GM21717 (cell line): ENCODE measurements around the gene KMT5B.

ENCODE experiments used
- ATAC-seq: cut with Tn5 transposase; IDR thresholded peaks from one replicate; pipeline ENCODE4 v1.9.1; 2021; ENCODE audit warnings: mild to moderate bottlenecking, moderate library complexity; ENCODE audit not compliant: unreplicated experiment

The KMT5B gene

DNA sequence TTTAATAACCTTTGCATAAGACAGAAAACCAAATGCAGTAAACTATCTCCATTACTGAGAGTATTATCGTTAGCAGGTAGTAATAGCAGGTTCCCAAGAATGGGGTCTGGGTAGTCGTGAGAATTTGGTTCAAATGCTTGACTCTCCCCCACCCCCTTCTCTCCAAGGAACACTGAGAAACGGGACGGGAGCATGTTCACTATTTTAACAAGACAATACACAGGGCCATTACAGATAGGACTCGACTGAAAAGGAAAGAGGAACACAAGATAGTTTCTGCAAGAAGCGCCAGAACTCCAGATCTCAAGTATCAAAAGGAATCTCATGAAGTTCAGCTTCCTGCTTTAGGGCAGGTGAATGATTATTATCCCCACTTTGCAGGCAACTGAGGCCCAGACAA, 27.0 kb downstream of the KMT5B start:
- ATAC-seq = no peak

DNA sequence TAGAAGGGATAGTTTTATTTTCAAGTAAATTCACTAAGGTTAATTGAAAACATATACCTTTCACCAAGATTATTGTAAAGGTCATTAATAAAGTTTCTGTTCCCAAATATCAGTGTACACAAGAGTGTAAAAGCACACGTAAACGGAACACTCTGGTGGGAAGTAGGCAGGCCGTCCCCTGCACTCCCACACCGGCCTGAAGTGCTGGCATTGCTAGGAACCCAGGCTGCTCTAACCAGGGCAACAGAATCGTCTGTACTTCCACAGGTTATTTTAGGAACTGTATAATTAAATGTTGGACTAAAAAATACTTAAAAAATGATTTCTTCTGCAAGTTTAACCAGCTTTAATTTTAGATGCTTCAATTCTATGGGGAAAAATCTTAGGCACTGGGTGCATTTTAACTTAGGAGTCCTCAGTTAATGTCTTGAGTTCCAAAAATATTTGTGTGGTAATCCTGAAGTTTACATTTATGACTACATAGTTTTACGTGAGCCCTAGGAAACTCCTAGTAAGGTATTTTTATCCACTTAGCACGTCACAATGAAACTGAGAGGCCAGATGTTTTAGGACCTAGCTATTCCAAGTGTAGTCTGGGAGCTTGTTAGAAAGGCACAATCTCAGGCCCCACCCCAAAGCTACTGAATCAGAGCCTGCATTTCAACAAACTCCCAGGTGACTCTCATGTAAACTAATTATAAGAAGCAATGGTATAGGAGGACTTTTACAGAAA, 31.2 kb downstream of the KMT5B start:
- no peak for ATAC-seq

DNA sequence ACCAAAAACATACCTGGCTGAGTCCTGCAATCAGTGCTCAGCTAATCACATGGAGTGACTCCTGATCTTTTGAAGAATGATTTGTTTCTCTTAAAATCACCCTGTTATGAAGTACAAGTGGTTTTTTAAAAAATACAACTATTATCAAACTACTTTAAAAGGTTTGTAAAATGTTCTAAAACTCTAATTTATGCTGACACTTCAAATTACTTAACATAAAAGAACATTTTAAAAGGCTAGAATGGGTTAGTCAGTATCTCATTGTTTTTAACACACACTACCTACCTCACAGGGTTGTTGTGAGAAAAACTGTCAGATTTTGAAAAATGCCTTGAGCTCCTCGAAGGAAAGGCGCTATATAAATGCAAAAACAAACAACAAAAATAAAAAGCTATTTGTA, 33.2 kb downstream of the KMT5B start:
- ATAC-seq = no peak

DNA sequence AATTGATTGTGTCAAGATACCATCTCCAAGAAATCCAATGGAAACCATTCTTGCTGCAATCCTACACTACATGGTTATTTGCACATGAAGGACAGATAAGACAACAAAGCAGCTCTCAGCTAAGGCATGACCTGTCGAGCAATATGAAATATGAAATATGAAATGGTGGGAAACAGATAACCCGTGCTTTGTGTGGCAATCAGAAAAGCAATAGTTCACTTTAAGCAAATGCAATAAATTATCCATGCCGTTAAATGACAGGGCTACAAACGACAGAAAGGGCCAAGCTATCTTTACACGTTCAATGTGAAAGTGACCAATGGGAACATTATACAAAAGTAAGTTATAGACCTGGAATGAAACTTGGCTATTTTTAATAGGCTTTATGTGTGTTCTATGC, 35.2 kb downstream of the KMT5B start:
- no peak for ATAC-seq

DNA sequence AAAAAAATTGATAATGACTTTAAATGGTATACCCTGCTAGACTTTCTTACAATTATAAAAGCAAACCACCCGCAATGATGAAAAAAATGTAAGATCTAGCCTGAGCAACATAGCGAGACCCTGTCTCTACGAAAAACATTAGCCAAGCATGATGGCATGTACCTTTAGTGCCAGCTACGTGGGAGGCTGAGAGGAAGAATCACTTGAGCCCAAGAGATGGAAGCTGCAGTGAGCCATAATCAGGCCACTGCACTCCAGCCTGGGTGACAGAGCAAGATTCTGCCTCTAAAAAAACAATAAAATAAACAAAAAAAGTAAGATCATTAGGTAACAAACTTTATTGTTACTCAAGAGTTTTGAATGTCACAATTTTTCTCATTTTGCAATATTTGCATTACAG, 39.2 kb downstream of the KMT5B start:
- no peak for ATAC-seq

DNA sequence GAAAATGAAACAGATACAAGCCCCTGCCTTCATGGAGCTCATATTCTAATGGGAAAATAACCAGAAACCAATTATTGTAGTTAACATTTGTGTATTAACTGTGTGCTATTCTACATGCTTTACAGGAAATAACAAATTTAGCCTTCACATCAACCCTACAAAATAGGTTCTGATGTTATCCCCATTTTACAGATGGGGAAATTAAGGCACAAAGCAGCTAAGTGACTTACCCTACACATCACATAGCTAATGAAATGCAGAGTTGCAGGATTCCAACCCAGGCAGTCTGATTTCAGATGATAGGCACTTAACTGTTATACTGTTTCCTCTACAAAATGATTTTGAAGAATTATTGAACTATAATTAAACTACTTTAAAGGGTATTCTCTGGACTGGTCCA, 43.7 kb downstream of the KMT5B start:
- ATAC-seq = no peak

DNA sequence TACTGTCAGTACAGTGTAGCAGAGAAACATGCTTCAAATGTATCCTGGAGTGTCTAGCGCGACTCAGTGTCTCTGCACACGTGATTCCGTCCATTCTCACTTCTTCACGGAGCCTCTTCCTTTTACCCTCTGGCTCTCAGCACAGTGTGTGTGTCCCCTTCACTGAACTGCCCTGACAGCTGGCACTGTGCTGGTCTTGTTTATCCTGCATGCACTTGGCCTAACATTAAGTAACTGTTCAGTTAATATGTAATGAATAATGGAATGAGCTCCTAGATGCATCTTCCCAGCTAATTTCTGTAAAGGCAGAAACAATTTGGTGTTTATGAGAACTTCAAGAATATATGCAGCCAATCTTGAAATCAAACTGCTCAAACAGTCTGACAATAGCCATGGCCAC, 44.4 kb downstream of the KMT5B start:
- ATAC-seq = no peak

DNA sequence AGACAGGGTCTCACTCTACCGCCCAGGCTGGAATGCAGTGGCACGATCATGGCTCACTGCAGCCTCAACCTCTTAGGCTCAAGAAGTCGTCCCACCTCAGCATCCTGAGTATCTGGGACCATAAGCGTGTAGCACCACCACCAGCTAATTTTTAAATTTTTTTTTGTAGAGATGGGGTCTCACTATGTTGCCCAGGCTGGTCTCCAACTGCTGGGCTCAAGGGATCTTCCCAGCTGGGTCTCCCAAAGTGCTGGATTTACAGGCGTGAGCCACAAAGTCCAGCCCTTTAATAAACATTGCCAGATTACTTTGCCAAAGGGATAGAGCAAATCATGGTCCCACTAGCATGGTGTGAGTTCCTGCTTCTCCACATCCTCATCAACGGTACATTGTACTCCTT, 45.6 kb downstream of the KMT5B start:
- ATAC-seq = no peak

DNA sequence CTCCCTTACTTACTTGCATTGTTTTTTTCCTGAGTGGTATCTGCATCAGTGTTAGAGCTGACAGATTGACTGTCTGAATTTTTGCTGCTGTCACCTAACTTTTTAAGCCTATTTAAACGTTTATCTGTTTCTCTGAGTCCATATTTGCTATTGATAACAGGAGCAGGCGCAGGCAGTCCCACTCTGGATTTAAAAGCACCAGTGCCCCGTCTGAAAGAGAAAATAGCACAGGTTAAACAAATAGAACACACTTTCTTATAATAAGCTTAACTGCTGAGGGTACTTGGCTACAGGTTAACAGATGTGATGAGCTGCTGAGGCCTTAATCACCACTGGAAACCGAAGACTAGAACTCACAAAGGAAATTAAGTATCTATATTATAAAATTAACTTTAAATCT, 46.1 kb downstream of the KMT5B start:
- no peak for ATAC-seq

DNA sequence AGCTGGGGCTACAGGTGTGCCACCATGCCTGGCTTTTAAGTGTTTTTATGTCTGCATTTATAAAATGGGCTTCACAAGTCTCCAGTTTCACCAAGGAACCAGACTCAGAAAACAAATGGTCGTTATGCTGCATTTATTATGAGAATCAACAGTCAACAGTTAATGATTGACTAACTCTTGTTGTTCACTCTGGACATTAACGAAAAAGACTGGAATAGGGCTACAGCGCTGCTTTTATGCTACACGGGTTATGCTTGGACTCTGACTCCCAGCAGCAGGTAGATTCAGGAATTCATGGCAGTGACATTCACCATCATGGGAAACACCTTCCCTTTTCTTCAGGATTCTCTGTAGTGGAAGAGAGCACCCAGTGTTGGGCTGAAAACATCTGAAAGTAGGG, 47.5 kb downstream of the KMT5B start:
- ATAC-seq = no peak

DNA sequence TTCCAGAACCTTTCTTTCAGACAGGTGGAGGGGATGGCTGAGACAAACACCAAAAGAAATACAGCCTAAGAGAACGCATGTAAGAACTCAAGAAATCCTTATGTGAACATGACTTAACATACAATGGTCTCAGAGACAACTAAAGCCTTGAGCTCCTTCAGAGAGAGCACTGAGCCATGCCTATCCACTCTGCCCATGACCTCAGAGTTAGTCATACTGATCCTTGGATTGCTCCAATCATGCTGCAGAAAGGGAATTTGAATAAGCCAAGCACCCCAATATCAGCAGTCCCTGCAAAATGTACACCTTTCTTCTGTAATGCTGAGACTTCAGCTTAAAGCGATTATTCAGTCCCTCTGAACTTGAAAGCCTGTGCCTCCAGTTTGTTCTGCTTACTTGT, 48.7 kb downstream of the KMT5B start:
- ATAC-seq = no peak

DNA sequence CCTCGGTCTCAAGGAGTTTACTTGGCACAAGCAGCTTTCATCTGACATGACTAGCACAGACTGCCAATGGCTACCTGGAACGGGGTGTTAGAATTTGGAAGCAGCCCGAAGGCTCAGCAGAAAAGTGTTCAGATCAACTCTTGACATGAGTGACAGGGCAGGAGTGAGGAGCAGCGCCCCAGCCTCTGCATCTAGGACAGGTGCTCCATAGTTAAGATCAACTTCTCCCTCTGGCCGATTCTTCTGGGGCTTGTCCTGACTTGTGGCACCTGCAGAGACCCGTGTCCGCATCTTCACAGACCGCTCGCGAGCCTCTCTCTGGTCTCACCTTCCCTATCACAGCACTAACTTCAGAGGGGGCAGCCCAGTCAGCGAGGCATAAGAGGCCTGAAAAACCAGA, 49.4 kb downstream of the KMT5B start:
- no peak for ATAC-seq

DNA sequence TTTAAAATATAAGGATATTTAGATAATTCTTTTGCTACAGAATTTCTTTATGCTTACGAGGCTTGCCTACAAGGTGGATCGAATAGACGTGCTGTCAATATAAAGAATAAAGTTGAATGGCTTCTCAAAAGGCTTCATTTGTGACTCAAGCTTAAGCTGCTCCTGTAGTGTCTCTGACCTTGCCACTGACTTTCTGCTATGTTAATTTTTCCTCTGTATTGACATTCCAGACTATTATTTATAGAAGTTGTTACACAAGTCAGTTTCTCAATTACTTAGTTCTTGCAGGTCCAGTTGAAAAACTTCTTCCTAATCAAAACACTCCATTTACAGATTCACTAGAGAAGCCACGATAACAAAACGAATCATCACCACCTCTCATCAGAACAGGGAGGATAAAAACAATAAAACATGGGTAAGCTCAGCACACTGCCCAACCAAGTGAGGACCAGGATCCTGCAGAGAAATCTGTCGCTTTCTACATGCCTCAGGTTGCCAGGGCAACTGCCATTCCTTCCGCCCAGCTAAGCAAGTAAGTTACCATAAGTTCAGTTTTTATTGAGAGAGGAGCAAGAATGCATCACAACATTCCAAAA, 52.9 kb downstream of the KMT5B start:
- no peak for ATAC-seq

DNA sequence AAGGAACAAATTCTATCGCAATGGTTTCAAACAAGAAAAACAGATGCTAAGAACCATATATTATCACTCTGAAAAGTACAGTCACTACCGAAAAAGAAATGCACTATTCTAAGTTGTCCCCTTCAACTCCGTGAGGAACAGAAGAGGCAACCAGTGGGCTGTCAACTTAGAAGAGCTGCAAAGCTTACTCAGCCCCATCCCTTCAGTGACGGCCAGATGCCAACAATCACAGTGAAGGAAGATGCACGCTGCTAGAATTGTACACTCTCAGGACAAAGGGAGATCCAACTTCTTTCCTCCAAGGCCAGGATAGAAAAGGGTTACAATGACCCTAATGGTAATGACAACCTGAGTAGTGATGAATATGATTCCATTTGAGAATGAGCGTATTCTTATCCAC, 53.4 kb downstream of the KMT5B start:
- no peak for ATAC-seq

DNA sequence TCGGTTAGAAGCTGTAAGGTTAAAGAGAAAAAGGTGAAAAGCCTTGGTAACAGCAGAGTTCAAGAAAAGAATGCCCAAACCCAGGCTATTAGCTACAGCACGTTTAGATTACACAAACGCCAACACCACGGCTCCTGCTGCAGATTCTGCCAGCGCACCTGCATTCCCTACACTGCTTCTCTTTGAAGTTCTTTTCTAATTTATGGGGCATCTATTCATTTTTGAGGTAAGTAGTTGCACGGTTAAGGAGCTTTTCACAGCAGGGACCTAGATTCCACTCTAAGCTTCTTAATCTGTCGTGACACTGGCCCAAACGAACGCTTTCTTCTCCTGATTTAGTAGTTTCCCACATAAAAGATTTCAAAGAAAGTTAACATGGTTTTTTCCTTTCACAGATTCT, 53.9 kb downstream of the KMT5B start:
- no peak for ATAC-seq

DNA sequence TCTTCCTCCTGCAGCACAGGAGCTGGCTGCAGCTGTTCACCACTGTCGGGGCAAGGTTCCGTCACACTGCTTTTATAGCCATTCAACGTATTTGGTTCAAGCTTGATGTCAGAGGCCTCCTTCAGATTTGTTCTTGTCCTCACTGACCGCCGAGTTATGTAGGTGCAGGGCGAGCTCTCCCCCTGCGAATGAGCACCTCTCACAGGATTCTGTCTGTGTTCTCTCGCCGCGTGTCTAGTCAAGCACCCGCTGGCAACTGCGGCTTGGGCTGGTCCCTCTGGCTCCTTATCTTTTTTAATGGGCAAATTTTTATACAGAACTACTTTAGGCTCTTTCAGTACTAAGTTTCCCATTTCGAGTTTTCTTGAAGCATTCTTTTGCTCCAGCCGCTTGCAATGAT, 54.5 kb downstream of the KMT5B start:
- ATAC-seq = no peak

DNA sequence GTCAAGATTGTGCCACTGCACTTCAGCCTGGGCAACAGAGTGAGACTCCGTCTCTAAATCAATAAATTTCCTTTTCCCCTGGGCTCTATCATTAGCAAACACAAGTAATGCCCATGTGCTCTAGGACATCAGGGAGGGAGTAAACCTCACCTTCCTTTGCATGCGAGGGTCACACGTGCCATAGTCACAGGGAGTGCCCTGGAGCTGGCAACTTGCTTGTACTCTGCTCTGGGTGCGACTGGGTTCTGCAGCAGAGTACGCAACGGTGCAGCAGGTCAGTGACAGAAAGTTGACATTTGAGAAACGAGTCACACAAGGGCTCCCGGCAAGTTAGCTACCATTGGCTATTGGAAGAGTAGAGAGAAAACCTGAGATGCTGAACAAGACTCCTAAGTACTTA, 59.4 kb downstream of the KMT5B start:
- ATAC-seq = no peak

DNA sequence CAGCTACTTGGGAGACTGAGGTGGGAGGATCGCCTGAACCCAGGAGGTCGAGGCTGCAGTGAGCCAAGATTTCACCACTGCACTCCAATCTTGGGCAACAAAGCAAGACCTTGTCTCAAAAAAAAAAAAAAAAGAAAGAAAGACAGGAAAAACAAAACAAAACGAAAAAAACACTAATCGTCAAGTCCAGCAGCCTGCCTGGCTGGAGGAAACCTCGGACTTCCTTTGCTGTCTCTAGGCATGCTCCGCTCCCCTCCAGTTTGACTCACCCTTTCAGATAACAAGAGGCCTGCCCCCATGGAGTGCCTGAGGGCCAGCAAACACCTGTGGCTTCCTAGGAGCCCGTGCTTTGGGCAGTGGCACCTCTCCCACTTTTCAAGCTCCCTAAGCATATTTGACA, 63.1 kb downstream of the KMT5B start:
- no peak for ATAC-seq

DNA sequence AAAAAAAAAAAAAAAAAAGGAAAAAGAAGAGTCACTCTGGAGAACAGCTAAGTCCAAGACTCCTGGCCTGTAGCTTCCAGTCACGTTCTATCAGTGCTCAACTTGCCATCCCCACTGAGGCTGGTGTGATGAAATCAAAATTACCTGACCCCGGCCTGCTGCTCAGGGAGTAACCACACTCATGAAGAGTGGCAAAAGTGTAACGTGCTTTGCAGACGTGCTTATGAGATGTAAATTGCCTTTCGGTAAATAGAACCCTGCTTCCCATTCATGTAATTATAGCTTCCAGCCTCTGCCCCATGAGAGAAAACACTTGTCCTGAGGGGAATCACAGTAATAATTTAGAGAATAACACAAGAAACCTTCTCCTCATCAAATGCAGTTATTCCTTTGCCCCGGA, 63.7 kb downstream of the KMT5B start:
- no peak for ATAC-seq

DNA sequence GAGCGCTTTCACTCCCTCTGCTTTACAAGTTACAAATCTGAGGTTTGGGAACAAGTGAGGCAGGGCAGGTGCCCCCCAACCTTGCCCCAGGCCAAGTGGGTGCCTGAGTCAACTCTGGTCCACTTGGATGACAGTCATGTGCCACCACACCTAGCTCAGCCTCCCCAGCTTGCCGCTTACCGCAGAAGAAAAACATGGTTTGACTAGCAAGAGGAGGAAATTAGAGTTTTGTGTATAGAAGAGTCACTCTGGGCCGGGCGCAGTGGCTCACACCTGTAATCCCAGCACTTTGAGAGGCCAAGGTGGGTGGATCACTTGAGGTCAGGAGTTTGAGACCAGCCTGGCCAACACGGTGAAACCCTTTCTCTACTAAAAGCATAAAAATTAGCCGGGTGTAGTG, 64.2 kb downstream of the KMT5B start:
- ATAC-seq = no peak

DNA sequence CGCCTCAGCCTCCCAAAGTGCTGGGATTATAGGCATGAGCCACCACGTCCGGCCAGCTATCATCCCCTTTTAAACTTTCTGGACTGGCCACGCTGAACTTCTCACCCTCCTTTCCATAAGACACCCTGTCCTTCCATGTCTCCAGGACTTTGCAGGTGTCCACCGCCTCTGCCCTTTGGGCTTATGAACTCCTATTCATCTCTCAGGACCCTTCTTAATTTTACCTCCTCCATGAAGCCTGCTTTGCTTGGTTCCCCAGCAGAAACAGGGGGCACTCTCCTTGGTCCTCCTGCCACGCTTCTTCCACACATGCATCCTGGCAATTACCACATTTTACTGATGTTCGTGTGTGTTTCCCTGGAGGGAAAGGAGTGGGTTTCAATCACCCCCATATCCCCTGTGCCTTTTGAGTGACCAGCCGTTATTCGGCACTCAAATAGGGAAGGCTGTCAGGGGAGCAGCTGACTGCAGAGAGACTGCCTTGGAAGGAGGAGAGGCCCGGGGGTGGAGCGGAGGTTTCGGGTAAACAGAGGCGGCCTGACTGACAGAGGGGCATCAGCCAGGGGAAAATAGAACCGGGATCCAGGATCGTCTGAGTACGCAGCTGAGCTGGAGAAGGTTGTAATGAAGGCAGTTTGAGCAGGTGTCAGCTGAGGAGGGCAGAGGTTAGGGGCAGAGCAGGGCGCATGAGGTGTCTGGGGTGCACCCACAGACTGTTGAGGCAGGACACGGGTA, 64.9 kb downstream of the KMT5B start:
- ATAC-seq = no peak

DNA sequence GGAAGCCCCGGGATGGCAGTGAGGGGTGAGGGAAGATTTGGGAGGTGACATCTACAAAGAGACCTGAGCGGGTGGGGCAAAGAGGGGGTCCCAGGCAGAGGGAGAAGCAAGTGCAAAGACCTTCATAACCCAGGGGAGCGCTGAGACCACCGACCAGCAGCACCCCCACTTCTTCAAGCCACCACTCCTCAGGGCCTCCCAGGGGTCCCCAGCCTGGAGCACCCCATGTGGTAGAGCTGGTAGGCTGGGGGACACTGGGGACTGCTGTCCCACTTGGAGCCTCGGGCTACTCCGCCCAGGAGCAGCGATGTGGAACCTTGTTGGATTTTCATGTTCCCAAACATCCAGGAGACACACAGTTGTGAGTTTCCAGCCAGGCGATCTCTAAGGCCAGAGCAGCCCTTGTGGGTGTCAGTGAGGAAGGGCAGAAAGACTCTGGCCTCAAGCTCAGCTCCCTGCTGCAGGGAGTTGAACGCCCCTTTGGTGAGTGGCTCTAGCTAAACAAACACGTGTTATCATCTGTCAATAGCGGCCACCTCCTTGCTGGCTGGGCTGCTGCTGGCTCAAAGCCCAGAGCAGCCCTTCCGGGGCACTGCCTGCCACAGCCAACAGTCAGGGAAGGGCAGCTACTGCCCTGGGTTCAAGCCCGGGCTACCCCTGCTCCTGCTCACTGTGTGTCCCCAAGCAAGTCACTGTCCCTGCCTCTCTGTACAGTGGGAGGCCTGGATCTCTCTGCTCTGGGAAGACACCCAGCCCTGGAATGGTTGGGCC, 66.2 kb downstream of the KMT5B start:
- ATAC-seq = no peak
